Omental fat pad (tissue), 4 donors: ENCODE data around the gene OXNAD1. TPM values are rescaled to one million over a fixed set of nuclear protein-coding genes. Genes with fewer than 3 reads are reported as not detected.
A peak's percentile ranks its signal among the peaks of the same experiment; 100 is the strongest.

ENCODE experiments used
- ATAC-seq: fragments of 150-250 bp; one replicate; pipeline ENCODE4 v1.9.1; 2016; ENCODE audit warnings: mild to moderate bottlenecking, moderate library complexity; ENCODE audit not compliant: low FRiP score
- DNase-seq: peaks from one replicate; pipeline ENCODE4 v3.0.0-alpha.2; 2019; ENCODE audit warnings: low spot score
- total RNA-seq, 4 donors: library from RNA; depleted of rRNA; stranded (reverse); fragments of >200 nt; gene quantifications; one replicate each; pipeline ENCODE4 v1.1.0, GENCODE V29; 2016
- TF ChIP-seq, protein P1 (sequence below), 3 donors: fragments of 450-650 bp; IDR thresholded peaks; one replicate each; pipeline ENCODE4 v1.5.1; 2016 to 2017; ENCODE audit warnings: antibody characterized with exemption in 3 of 3, mild to moderate bottlenecking in 3 of 3, moderate library complexity in 2 of 3

OXNAD1 gene
- total RNA-seq, 4 donors from 2014 or later: 13.7 to 21.3 (median 15.2) TPM

DNA sequence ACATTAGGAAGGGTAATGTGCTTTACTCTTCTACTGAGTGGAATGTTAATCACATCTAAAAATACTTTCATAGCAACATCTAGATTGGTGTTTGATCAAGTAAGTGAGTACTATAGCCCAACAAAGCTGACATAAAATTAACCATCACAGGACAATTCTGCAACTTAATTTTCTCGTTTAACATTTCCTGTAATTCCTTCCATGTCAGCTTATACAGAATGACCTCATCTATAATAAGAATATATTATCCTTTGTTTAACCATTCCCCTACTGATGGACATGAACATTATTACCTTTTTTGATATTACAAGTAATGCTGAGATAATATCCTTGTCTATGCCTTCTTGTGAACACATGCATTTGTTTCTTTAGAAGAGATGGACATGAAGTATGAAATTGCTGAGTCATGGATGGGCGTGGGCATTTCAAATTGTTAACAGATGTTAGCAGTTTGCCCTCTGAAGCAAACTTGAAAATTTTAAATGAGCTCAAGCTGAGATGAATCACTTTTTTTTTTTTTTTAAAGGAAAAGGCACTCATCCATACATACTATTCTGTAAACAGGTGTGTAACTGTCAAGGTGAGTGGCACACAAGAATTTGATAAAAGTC is 85.1 kb downstream of the OXNAD1 start:
- TF ChIP-seq, protein P1, sequence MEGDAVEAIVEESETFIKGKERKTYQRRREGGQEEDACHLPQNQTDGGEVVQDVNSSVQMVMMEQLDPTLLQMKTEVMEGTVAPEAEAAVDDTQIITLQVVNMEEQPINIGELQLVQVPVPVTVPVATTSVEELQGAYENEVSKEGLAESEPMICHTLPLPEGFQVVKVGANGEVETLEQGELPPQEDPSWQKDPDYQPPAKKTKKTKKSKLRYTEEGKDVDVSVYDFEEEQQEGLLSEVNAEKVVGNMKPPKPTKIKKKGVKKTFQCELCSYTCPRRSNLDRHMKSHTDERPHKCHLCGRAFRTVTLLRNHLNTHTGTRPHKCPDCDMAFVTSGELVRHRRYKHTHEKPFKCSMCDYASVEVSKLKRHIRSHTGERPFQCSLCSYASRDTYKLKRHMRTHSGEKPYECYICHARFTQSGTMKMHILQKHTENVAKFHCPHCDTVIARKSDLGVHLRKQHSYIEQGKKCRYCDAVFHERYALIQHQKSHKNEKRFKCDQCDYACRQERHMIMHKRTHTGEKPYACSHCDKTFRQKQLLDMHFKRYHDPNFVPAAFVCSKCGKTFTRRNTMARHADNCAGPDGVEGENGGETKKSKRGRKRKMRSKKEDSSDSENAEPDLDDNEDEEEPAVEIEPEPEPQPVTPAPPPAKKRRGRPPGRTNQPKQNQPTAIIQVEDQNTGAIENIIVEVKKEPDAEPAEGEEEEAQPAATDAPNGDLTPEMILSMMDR (IDR thresholded peaks at IDR 0.05): no peak
- DNase-seq (no peak), ATAC-seq (peak; percentile 78)

DNA sequence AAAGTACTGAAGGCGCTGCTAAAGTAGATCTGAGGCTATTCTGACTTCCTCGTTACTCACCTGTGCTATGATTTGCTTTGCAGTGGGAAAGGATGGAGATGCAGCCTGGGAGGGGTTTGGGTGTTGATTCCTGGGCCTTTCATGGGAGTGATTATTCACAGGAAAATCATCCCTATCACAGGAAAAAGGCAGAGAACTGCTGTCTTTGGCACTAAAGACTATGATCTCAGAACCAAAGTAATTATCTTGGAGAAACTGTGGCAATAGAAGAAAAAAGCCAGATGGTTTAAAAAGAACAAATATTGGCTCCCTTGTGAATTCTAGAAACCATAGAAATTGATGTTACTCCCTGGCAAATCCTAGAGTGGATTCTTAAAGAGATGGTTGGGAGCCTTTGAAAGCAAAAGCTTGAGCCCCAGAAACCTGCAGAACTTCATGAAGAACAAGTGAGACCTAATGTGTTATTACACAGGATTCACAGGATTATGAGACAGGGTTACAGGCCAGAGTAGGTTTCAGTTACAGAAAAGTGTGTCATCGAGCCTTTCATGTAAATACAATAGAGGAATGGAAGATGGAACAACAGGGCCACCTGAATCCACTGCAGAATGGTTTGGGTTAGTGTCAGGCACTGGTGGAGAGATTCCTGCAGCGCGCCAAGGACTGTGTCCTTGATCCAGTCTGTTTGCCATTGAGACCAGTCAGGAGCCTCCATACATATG is 85.7 kb downstream of the OXNAD1 start:
- no peak for DNase-seq
- TF ChIP-seq, protein P1 (IDR thresholded peaks at IDR 0.05): no peak
- ATAC-seq: no peak

DNA sequence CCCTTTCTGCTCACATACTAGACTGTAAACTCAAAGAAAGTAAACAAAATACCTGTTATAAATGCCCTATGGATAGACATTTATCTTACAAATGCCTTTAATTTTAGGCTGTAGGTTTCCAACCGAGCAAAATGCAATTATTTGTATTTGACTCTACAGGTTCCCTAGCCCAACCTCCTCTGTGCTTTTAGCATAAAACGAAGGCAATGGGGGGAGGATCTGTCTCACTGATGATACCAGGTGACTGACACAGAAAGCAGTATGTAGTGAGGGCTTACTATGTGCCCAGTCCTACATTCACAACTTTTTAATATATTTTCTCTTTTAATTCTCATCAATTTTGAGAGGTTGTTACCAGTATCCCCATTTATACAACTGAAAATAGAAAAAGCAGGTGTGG is 87.4 kb downstream of the OXNAD1 start:
- TF ChIP-seq, protein P1 (IDR thresholded peaks at IDR 0.05): no peak
- ATAC-seq: no peak
- no peak for DNase-seq

DNA sequence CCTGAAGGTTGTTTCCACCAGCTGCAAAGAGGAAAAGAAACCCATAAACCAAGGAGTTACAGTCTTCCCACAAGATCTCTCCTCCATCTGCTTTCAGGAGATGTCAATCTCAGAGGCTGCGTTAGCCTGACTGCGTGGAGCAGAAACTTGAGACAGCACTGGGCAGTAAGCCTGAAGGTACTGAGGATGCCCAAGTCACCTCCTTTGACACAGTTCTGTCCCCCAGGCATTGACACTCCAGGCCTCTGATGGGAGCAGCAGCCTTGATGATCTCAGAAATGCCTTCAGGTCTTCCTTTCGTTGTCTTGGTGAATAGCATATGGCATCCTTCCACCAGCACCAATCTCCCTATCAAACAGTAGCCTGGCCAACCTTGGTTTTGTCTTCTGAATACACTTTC is 89.3 kb downstream of the OXNAD1 start:
- DNase-seq (no peak), ATAC-seq (no peak)
- TF ChIP-seq, protein P1 (IDR thresholded peaks at IDR 0.05): no peak

Other genes starting within 250 kb of the OXNAD1 start
- gene GALNT15, start 90.5 kb upstream of the OXNAD1 start, total RNA-seq: 100 to 1,000 TPM; 135 to 717 (median 384) TPM
- gene DPH3, start 269 bp upstream of the OXNAD1 start, total RNA-seq: 10 to 100 TPM; 16.7 to 33.7 (median 30.4) TPM
- 10 to 100 TPM; 42.4 to 94.4 (median 62.5) TPM for gene RFTN1, start 248.5 kb downstream of the OXNAD1 start, total RNA-seq